GM19395 (cell line): ENCODE results near the gene SLC29A1.

Experiments
- ATAC-seq: cut with Tn5 transposase; IDR thresholded peaks from one replicate; pipeline ENCODE4 v1.9.1; 2021; ENCODE audit warnings: mild to moderate bottlenecking, moderate library complexity; ENCODE audit not compliant: unreplicated experiment

SLC29A1 gene

DNA sequence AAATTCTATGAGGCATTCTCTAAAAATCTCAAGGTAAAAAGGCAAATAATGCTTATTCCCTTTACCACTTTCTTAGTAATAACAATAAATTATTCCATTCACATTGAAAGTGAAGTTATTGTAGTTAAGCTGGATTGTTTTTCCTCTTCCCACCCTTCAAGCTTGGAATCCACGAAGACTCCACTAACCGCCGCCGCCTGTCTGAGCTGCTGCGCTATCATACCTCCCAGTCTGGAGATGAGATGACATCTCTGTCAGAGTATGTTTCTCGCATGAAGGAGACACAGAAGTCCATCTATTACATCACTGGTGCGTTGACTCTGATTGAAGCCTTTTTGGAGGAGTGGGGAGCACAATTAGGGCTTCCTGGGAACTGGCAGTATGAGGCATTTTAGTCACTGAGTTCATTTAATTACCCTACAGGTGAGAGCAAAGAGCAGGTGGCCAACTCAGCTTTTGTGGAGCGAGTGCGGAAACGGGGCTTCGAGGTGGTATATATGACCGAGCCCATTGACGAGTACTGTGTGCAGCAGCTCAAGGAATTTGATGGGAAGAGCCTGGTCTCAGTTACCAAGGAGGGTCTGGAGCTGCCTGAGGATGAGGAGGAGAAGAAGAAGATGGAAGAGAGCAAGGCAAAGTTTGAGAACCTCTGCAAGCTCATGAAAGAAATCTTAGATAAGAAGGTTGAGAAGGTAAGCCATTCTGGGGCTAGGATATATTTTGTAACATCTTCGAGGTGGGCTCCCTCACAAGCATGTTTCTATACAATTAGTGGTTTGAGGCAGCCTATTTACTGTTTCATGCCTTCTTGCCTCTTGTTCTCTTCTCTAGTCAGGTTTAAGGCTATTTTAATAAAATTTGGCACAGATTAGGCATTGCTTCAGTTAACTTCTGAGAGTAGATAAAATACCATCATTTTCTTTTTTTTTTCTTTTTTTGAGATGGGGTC, 28.5 kb downstream of the SLC29A1 start:
- ATAC-seq: no peak

DNA sequence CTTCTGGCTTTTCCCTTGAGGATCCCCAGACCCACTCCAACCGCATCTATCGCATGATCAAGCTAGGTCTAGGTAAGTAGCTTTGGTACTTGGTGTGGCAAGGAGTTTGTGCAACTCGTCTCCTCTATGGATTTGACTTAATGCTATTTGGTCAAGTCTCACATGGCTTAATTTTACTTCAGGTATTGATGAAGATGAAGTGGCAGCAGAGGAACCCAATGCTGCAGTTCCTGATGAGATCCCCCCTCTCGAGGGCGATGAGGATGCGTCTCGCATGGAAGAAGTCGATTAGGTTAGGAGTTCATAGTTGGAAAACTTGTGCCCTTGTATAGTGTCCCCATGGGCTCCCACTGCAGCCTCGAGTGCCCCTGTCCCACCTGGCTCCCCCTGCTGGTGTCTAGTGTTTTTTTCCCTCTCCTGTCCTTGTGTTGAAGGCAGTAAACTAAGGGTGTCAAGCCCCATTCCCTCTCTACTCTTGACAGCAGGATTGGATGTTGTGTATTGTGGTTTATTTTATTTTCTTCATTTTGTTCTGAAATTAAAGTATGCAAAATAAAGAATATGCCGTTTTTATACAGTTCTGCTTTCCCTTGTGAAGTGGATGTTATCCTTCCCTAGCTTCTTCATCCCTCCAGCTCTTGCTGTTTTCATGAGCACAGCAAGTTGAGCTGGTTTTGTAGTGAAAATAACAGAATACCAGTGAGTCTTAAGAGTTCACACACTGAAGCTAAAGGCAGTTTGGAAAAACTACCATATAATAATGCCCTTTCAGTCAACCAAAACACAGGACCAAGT, 30.1 kb downstream of the SLC29A1 start:
- ATAC-seq: no peak

DNA sequence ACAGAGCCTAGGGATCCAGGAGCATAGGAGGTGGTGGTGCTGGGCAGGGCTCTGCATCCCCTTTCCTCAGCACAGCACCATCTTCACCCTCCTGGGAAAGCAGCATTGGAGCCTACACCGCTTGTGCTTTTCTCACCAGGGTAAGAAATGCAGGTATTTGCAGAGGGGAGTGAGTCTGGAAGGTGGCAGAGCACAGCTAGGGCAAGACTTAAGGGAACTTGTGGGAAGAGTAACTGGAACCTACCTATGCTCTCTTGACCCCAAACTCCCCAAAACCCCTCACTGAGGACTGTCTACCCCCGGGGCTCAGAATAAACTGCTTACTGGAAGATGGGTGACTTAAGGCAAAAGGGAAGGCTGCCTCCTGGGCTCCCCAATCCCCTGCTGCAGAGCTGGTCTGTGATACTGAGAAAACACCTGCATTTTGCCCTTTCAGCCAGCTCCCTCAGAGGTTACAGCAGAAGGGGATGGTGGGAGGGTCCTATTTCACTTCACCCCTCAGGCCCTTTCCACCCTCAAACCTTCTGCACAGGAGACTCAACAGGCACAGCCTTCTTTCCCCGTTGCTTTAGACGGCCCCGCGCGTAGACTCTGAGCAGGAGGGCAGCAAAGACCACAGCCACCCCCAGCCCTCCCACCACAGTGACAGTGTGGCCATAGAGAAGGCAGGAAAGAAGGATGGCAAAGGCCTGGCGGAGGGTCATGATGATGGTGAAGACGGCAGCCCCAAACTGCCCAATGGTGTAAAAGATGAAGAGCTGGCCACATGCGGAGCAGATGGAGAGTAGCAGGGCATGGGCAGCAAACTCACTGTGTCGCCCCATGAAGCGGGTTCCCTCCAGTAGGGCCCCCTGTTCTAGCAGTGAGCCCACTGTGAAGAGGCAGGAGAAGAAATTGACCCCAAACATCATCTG, 31.1 kb downstream of the SLC29A1 start:
- ATAC-seq: no peak

DNA sequence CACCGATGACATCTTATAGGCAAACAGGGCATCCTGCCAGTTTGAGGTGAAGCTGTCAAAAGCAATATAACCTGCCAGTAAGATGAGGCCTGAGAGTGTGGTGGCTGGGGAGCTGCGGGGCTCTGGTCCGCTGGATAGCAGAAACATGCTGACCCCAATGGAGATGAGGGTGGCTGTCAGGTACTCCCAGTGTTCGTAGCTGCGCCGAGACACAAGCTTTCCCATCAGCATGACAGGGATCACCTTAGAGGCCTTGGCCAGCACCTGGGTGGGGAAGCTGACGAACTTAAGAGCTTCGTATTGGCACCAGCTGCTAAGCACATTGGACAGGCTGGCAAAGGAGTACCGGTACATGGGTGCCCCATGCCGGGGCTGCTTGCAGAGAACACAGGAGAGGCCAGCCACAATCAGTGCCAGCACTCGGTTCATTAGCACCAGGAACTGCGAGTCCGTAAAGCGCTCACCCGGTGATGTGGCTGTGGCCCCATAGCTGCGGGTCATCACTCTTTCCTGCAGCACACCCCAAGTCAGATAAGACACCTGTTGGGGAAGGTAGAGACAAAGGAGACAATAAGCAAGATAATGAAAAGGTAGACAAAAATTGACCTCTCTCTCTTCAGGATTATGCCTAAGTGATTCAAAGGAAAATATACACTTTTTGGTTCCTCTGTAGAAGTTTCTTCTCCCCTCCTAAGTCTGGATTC, 31.9 kb downstream of the SLC29A1 start:
- ATAC-seq: no peak

DNA sequence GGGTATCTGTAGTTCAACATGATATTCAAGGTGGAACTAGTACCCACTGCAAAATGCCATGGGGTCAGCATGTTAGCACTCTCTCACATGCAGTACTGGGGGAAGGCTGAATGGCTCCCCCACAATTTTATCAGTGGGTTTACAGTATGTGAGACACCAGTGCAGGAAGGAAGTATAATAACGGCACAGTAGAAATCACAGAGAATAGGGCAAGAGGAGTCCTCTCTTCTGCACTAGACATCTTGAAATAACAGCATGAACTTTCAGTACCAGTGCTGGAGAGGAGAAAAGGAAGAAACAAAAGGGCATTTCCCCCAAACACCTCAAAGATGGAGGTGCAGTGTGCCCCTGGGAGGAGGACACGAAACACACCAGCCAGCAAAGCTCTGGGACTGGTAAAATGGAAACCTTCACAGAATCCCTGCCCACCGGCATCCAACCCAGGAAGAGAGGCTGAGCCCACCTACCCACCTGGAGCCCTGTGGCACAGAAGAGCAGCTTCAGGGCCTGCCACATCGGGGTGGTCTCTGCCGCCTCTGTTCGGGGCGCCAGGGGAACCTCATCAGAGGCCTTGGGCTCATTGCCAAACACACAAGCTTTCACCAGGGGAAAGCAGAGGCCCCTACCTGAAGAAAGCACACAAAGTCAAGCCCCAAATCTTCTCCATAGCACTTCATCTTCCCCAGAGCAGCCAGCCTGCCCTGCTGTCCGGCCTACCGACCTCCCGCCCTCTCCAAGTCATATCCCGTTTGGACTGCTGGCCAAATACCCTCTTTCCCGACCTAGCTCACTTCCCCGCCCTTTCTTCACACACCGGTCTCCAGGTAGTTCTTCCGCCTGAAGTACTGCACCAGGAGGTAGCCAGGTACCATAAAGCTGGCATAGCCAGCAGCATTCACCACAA, 32.7 kb downstream of the SLC29A1 start:
- ATAC-seq: peak; percentile 0

DNA sequence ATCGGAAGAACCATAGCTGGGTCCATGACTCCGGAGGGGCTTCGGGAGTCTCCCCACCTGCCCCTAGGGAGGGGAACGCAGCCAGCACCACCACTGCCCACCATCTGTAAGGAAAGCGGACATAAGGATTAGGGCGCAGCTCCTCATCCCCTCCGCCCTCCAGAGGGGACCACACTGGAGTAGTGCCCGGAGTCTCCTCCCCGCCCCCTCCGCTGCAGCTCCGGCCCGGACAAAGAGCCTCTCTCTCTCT, 33.3 kb downstream of the SLC29A1 start:
- ATAC-seq: no peak

DNA sequence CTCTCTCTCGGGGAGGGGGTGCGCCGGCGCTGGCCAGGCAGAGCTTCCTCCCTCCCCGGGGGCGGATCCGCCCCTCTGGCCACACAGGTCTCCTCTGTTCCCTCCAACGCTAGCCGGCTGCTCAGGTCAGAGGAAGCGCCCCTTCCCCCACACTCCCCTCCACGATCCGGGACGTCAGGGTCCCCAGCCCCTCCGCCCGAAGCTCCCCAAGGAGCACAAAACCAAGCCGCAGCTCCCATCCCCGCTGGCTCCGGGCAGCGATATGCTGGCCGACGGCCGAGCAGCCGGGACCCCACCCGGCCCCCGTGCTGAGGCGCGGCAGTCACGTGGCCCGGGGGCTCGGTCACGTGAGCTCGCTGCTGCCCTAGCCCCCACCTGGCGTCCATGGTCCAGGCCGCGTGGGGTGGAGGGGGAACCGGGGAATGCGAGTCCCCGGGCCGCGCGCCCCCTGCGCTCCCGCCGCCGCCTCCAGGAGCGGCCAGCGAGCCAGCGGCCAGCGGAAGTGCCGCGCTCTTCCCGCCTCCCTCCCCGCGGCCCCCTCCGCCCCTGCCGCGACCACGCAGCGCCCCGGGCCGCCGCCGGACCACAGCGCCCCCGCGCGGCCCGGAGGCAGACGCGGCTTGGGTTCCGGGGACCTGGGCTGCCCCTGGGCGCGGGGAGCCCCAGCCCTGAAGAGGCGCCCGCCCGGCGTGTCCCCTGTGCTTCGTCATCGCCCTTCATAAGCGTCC, 33.8 kb downstream of the SLC29A1 start, which contains the start of gene SLC35B2:
SLC35B2 (minus strand) TSS at position 504 of the 728 bp plus-strand sequence; CDS start at position 386, 118 bp downstream.
- ATAC-seq: peak; percentile 48

DNA sequence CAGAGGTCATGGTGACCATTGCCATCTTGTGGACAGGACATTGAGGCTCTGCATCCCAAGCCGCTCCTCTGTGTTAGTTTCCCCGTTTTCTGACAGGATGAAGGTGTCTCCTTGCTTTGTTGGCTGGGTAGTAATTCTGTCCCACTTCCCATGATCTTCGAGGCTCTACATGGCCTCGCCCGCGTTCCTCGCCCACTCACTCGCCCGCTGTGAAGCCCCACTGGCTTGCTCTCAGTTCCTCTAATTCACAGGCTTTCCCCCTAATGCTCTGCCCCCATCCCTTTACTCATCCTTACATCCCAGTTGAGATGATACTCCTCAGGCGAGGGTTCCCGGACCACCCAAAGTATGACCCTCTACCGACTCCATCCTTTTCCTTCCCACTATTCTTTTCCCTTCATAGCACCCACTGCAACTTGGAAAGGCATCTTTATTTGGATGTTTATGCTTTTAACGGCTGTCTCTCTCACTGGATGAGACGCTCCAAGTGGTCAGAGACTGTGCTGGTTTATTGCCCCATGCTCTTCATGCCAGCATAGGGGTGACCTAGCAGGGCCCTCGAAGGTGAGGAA, 34.4 kb downstream of the SLC29A1 start:
- peak; percentile 27 for ATAC-seq

DNA sequence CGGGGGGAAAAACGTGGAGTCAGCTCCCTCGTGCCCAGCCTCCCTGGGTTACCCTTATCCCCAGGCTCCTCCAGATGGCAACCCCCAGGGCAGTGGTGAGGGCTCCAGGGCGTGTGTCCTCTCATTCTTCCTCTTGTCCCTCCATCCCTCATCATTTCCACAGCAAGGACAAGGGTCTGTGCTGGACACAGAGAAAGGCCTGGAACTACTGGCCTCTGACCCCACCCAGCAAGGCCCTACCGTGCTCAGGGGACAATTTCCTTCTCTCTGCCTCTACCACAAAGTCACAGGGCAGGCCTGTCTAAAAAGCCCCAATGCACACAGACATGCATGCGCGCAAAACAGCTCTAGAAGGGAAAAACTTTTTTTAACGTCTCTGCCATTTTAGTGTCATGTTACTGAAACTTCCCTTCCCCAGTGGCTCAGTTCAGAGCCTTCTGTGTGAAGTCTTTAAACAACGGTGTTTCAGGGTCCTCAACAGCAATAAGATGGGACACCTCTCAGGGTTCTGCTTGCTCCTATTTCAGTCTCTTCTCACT, 35.0 kb downstream of the SLC29A1 start:
- no peak for ATAC-seq

DNA sequence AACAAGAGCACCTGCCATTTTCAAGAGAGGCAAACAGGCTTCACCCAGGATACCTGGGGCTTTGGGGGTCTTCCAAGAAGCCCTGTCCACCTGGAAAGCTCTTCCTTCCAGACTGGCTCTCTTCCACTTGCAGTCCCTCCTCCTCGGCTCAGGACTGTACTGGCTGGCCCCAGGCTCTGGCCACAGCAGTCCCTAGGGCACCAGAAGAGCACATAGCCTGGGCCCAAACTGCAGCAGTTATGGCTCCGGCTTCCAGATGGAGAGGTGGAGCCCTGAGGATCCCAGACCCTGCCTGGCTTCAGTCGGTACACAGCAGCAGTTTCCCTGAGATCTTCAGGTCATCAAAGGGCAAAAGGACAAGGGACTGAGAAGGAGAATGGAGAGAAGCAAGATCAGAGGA, 35.5 kb downstream of the SLC29A1 start:
- no peak for ATAC-seq

DNA sequence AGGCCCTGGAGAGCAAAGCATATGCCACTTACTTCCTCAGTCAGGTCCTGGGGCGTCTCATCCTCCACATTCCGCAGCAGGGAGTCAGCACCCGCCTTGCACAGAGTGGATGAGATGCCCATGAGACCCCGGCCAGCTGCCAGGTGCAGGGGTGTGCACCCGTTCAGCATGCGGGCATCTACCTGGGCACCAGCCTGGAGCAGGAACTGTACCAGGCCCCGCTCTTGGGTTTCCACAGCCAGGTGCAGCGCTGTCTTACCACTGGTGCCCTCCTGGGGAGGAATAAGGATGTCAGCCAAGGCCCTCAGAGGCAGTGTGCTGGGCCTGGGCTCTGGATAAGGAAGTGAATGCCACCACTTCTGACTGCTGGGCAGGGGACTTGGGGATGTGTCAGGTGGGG, 36.6 kb downstream of the SLC29A1 start:
- no peak for ATAC-seq

DNA sequence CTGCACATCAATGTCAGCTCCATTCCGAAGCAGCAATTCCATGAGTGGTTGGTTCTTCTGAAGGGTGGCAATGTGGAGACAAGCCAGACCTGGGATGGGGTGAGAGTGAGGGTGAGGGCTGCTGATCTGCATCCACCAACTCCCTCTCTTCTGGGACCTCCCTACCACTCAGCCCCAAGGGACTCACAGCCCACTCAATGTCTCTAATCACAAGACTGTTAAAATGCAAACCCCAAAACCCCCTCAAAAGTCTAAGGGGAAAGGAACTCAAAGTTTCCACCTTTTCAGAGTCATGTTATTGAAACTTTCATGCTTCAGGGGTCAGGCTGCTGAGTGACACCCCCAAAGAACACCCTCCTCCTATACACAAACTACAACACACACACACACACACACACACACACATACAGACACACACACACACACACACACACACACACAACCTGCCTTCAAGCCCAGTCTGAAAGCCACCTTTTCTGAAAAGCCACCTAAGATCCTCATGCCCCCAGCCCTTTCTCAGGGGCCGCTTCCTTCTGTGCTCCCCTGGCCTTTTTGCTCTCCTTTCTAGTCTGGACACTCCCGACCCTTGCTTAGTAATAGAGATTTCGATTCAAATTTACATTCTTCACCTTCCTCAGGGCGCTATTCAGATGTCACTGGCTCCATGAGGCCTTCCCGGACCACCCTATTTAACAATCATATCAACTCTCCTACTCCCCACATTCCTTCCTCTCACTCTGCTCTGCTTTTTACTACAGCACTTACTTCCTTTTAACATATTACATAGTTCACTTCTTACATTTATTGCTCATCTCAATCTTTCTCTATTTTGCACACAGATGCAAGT, 37.3 kb downstream of the SLC29A1 start:
- ATAC-seq: no peak

DNA sequence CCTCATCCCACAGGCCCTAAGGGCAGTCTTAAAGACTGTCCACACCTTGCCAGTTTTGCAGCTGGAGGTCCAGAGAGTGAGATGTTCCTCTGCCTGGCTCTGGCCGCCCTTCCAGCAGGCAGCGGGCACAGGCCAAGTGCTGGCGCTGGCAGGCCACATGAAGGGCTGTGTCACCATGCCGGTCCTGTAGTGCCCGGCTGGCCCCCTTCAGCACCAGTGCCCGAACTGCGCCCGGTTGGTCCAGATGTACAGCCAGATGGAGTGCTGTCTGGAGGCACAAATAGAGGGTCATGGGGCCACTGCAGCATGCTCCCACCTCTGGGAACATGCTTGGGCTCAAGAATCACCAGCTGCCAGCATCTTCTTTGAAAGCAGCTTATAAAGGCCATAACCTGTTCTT, 38.2 kb downstream of the SLC29A1 start:
- no peak for ATAC-seq

DNA sequence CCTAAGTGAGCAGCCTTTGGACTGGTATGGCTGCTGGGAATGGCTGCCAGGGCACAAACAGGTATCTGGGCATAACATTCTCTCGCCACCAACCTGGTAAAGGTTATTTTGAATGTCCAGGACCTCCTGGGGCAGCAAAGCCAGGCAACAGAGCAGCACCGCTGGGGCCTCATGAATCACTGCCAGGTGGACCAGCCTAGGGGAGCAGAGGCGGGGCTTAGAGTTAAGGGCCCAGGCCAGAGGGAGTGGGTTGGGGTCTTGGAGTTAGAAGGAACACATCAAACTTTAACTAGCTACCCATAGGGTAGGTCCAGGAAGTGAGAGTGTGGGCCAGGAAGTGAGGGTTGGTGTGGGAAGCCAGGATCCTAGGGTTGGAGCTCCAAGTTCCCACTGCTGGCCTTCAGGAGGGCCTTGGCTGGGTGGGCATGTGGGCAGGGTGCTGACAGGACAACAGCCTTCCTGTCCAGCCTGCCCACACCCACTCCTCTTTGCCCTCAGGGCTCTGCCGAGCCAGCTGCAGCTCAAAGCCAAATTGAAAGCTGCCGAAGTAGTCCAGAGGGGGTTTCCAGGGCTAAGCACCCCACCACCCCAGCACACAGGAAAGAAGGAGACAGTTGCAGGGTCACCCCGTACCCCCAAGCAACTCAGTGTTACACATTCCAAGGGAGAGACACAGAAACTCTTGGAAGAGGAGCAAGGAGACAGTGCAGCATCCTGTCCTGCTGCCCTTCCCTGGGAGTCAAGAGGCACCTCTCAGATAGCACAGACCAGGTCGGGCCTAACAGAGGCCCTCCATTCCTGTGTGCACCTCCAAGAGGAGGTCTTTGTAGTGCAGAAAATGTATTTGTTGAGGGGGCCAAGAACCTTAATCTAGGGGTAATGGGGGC, 39.3 kb downstream of the SLC29A1 start:
- ATAC-seq: no peak

DNA sequence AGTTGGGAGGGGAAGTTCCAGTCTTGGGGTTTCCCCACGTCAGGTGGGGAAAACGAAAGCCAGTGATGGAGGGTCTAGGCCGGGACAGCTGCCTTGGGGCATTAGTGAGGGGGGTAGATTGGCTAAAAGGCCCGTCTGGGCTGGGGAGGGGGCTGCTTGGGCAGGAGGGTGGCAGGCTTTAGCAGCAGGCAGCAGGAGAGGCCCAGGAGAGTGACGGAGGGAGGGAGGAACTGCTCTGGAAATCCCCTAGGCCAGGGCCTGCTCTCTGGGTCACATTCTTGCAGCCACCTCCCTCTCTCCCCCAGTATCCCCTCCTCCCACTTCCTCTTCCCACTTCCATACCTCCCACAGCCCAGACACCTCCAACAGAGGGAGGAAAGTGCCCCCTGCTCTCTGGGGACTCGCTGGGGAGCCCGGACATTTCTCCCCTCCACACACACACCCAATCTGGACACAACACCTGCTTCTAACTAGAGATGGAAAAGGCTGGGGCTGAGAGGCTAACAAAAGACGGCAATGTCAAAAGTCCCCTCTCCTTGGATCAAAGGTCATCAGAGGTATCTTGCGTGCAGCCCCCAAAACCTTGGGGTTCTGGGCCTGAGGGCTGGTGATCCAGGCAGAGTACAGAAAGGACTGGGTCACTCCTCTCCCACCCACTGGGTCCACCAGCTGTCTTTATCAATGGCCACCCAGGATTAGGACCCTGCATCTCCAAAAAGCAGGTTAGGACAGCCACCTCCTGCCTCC, 40.1 kb downstream of the SLC29A1 start:
- ATAC-seq: no peak
